Sigmoid colon (tissue), 4 donors: ENCODE data around the gene ZYG11B.
"Not testable (repeated sequence)": the region's sequence is repeated elsewhere in the genome, so short reads cannot be mapped to it uniquely, and the experiment has no call there.

Experiments used
- POLR2A ChIP-seq, 2 donors: fragments of 450-650 bp; IDR thresholded peaks; one replicate each; pipeline ENCODE4 v1.6.1; 2016; ENCODE audit warnings: antibody characterized with exemption in 2 of 2, mild to moderate bottlenecking in 2 of 2, moderate library complexity in 2 of 2
- POLR2AphosphoS5 ChIP-seq, 4 donors: sonication (generic); formaldehyde crosslinking; IDR thresholded peaks; one replicate each; pipeline ENCODE4 v1.6.1; 2017; ENCODE audit warnings: antibody characterized with exemption in 4 of 4

DNA sequence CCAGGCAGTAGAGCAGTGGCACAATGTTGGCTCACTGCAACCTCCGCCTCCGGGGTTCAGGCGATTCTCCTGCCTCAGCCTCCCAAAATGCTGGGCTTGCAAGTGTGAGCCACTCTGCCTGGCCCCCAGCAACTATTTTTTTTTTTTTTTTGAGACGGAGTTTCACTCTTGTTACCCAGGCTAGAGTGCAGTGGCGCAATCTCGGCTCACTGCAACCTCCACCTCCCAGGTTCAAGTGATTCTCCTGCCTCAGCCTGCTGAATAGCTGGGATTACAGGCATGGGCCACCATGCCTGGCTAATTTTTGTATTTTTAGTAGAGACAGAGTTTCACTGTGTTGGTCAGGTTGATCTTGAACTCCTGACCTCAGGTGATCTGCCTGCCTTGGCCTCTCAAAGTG lies 23.9 kb downstream of the ZYG11B start:
- TF ChIP-seq POLR2A, POLR2AphosphoS5 (IDR thresholded peaks at IDR 0.05): not testable (repeated sequence)
